Activated CD4-positive, alpha-beta memory T cell treated with anti-CD3 and anti-CD28 coated beads, Interleukin-2, amount 10 ng/mL, durations not matched to agents 7 days and 5 days (primary cell): Measurements from ENCODE around the gene JPH2. TPM values are rescaled to one million over a fixed set of nuclear protein-coding genes. Genes with fewer than 3 reads are reported as not detected.

ENCODE experiments used
- CTCF ChIA-PET: fragments of 350-600 bp; sonication (Branson Sonifier 250); formaldehyde crosslinking; loops from one replicate; lab custom pipeline; 2021; ENCODE audit warnings: antibody characterized with exemption, inconsistent platforms; lab: Charles Lee
- POLR2A ChIA-PET: fragments of 350-600 bp; sonication (Branson Sonifier 250); formaldehyde crosslinking; loops from one replicate; lab custom pipeline; 2021; ENCODE audit warnings: antibody characterized with exemption; lab: Charles Lee
- DNase-seq: peaks from one replicate; pipeline ENCODE4 v3.0.0-alpha.2; 2020
- H3K27ac Mint-ChIP-seq: one replicate; pipeline ENCODE4 v1.8.0; 2021; ENCODE audit warnings: mild to moderate bottlenecking, mixed read lengths
- H3K27me3 Mint-ChIP-seq: one replicate; pipeline ENCODE4 v1.8.0; 2021; ENCODE audit warnings: mixed read lengths
- H3K36me3 Mint-ChIP-seq: one replicate; pipeline ENCODE4 v1.8.0; 2021; ENCODE audit warnings: low read depth, mixed read lengths
- H3K4me1 Mint-ChIP-seq: one replicate; pipeline ENCODE4 v1.8.0; 2021; ENCODE audit warnings: mixed read lengths
- H3K4me3 Mint-ChIP-seq: one replicate; pipeline ENCODE4 v1.8.0; 2021; ENCODE audit warnings: mild to moderate bottlenecking, mixed read lengths
- H3K9me3 Mint-ChIP-seq: one replicate; pipeline ENCODE4 v1.8.0; 2021; ENCODE audit warnings: mixed read lengths
- total RNA-seq, 2 experiments: library from RNA; stranded (reverse); gene quantifications; one replicate each; pipeline ENCODE4 v1.2.3, GENCODE V29; 2021

Gene JPH2
- total RNA-seq, 2 experiments from 2014 or later: 0.05 to 0.10 TPM

- peaks cover 39% of the 10 kb centered on the region for H3K27me3 Mint-ChIP-seq
- POLR2A ChIA-PET: no interaction called here
- H3K9me3 Mint-ChIP-seq: no peaks in the 10 kb centered on the region
- H3K36me3 Mint-ChIP-seq: no peaks in the 10 kb centered on the region
- H3K4me3 Mint-ChIP-seq: no peak overlapping the region
- no peaks in the 10 kb centered on the region for H3K4me1 Mint-ChIP-seq
- no peak overlapping the region for H3K27ac Mint-ChIP-seq
- CTCF ChIA-PET: no interaction called here
- no peak for DNase-seq
Observed at GRCh38 chr20:44182135-44182765, 4.7 kb downstream of the JPH2 start.

GRCh38 chr20:44181611-44182010 is 5.4 kb downstream of the JPH2 start:
- H3K27ac Mint-ChIP-seq: no peak overlapping the region
- H3K4me1 Mint-ChIP-seq: no peaks in the 10 kb centered on the region
- no peaks in the 10 kb centered on the region for H3K36me3 Mint-ChIP-seq
- H3K9me3 Mint-ChIP-seq: no peaks in the 10 kb centered on the region
- ChIA-PET POLR2A (no interaction called here), CTCF (no interaction called here)
- no peak overlapping the region for H3K4me3 Mint-ChIP-seq
- peaks cover 37% of the 10 kb centered on the region for H3K27me3 Mint-ChIP-seq
- DNase-seq: no peak

- Mint-ChIP-seq H3K27ac (no peak overlapping the region), H3K4me1 (no peaks in the 10 kb centered on the region), H3K9me3 (no peaks in the 10 kb centered on the region), H3K4me3 (no peak overlapping the region), H3K27me3 (peaks cover 34% of the 10 kb centered on the region), H3K36me3 (no peaks in the 10 kb centered on the region)
- POLR2A ChIA-PET: no interaction called here
- CTCF ChIA-PET: interaction anchor here (1.6 kb wide), 1 partner anchor 9 kb away, joined by 6 read pairs; no protein-coding TSS in a partner anchor
- DNase-seq: no peak
Observed at GRCh38 chr20:44180814-44181213, 6.2 kb downstream of the JPH2 start.

GRCh38 chr20:44176833-44177534 is 10.0 kb downstream of the JPH2 start:
- ChIA-PET CTCF (interaction anchor here (2.2 kb wide), 1 partner anchor 12 kb away, joined by 7 read pairs; no protein-coding TSS in a partner anchor), POLR2A (interaction anchor here (1.6 kb wide), 1 partner anchor 12 kb away, joined by 3 read pairs; no protein-coding TSS in a partner anchor)
- Mint-ChIP-seq H3K36me3 (no peaks in the 10 kb centered on the region), H3K27me3 (peaks cover 23% of the 10 kb centered on the region), H3K9me3 (no peaks in the 10 kb centered on the region), H3K4me3 (no peak overlapping the region), H3K4me1 (no peaks in the 10 kb centered on the region), H3K27ac (no peak overlapping the region)
- DNase-seq: no peak

- CTCF ChIA-PET: no interaction called here
- H3K27ac Mint-ChIP-seq: no peak overlapping the region
- POLR2A ChIA-PET: no interaction called here
Observed at GRCh38 chr20:44174996-44175765, 11.8 kb downstream of the JPH2 start.

GRCh38 chr20:44173846-44174245 is 13.1 kb downstream of the JPH2 start:
- Mint-ChIP-seq H3K4me1 (peaks cover 3% of the 10 kb centered on the region), H3K9me3 (no peaks in the 10 kb centered on the region), H3K27ac (no peak overlapping the region), H3K4me3 (no peak overlapping the region), H3K27me3 (peaks cover 36% of the 10 kb centered on the region), H3K36me3 (no peaks in the 10 kb centered on the region)
- ChIA-PET CTCF (no interaction called here), POLR2A (interaction anchor here (1.2 kb wide), 1 partner anchor 60 kb away, joined by 3 read pairs; no protein-coding TSS in a partner anchor)
- no peak for DNase-seq

More at GRCh38 chr20:44174996-44175765, 11.8 kb downstream of the JPH2 start:
- H3K36me3 Mint-ChIP-seq: no peaks in the 10 kb centered on the region
- no peak overlapping the region for H3K4me3 Mint-ChIP-seq
- no peaks in the 10 kb centered on the region for H3K9me3 Mint-ChIP-seq
- peaks cover 27% of the 10 kb centered on the region for H3K27me3 Mint-ChIP-seq
- peaks cover 3% of the 10 kb centered on the region for H3K4me1 Mint-ChIP-seq
- no peak for DNase-seq

GRCh38 chr20:44173116-44173515 is 13.9 kb downstream of the JPH2 start:
- no peak for DNase-seq
- Mint-ChIP-seq H3K36me3 (no peaks in the 10 kb centered on the region), H3K4me3 (no peak overlapping the region), H3K27ac (no peak overlapping the region), H3K9me3 (no peaks in the 10 kb centered on the region), H3K4me1 (peaks cover 3% of the 10 kb centered on the region), H3K27me3 (peaks cover 37% of the 10 kb centered on the region)
- POLR2A ChIA-PET: interaction anchor here (1.2 kb wide), 1 partner anchor 59 kb away, joined by 3 read pairs; no protein-coding TSS in a partner anchor
- CTCF ChIA-PET: interaction anchor here (0.9 kb wide), 1 partner anchor 17 kb away, joined by 5 read pairs; no protein-coding TSS in a partner anchor

GRCh38 chr20:44172572-44172950 is 14.4 kb downstream of the JPH2 start:
- Mint-ChIP-seq H3K4me3 (no peak overlapping the region), H3K27ac (no peak overlapping the region), H3K4me1 (peaks cover 3% of the 10 kb centered on the region), H3K27me3 (peaks cover 42% of the 10 kb centered on the region), H3K9me3 (no peaks in the 10 kb centered on the region), H3K36me3 (no peaks in the 10 kb centered on the region)
- CTCF ChIA-PET: interaction anchor here (0.9 kb wide), 1 partner anchor 17 kb away, joined by 5 read pairs; no protein-coding TSS in a partner anchor
- POLR2A ChIA-PET: no interaction called here
- no peak for DNase-seq

GRCh38 chr20:44171775-44172571 is 15.0 kb downstream of the JPH2 start:
- H3K27me3 Mint-ChIP-seq: peaks cover 43% of the 10 kb centered on the region
- H3K9me3 Mint-ChIP-seq: no peaks in the 10 kb centered on the region
- peaks cover 3% of the 10 kb centered on the region for H3K4me1 Mint-ChIP-seq
- H3K36me3 Mint-ChIP-seq: no peaks in the 10 kb centered on the region
- H3K4me3 Mint-ChIP-seq: no peak overlapping the region
- POLR2A ChIA-PET: no interaction called here
- no peak for DNase-seq
- H3K27ac Mint-ChIP-seq: no peak overlapping the region
- CTCF ChIA-PET: interaction anchor here (0.9 to 1.2 kb wide), 2 partner anchors 18 to 39 kb away, joined by 3 to 5 read pairs; no protein-coding TSS in a partner anchor

GRCh38 chr20:44170816-44171410 is 16.1 kb downstream of the JPH2 start:
- POLR2A ChIA-PET: no interaction called here
- CTCF ChIA-PET: interaction anchor here (1.2 kb wide), 1 partner anchor 41 kb away, joined by 3 read pairs; no protein-coding TSS in a partner anchor

GRCh38 chr20:44167736-44168135 is 19.3 kb downstream of the JPH2 start:
- Mint-ChIP-seq H3K9me3 (no peaks in the 10 kb centered on the region), H3K4me3 (no peak overlapping the region), H3K27ac (no peak overlapping the region), H3K36me3 (no peaks in the 10 kb centered on the region), H3K4me1 (peaks cover 3% of the 10 kb centered on the region), H3K27me3 (peaks cover 53% of the 10 kb centered on the region)
- DNase-seq: no peak
- ChIA-PET CTCF (no interaction called here), POLR2A (no interaction called here)

More at GRCh38 chr20:44170816-44171410, 16.1 kb downstream of the JPH2 start:
- Mint-ChIP-seq H3K36me3 (no peaks in the 10 kb centered on the region), H3K4me1 (peaks cover 3% of the 10 kb centered on the region), H3K27me3 (peaks cover 44% of the 10 kb centered on the region), H3K27ac (no peak overlapping the region), H3K9me3 (no peaks in the 10 kb centered on the region), H3K4me3 (no peak overlapping the region)
- DNase-seq: no peak

GRCh38 chr20:44166477-44166876 is 20.5 kb downstream of the JPH2 start:
- POLR2A ChIA-PET: no interaction called here
- H3K9me3 Mint-ChIP-seq: no peaks in the 10 kb centered on the region
- peaks cover 3% of the 10 kb centered on the region for H3K4me1 Mint-ChIP-seq
- H3K4me3 Mint-ChIP-seq: no peak overlapping the region
- CTCF ChIA-PET: interaction anchor here (2.1 kb wide), 1 partner anchor 24 kb away, joined by 6 read pairs; no protein-coding TSS in a partner anchor
- DNase-seq: no peak
- no peak overlapping the region for H3K27ac Mint-ChIP-seq
- peaks cover 46% of the 10 kb centered on the region for H3K27me3 Mint-ChIP-seq
- H3K36me3 Mint-ChIP-seq: no peaks in the 10 kb centered on the region
